Thyroid gland (tissue), 4 donors: Measurements from ENCODE around the gene DENND5B.

Source experiments
- POLR2A ChIP-seq, 2 donors: fragments of 450-650 bp; IDR thresholded peaks; one replicate each; pipeline ENCODE4 v1.6.1; 2017; ENCODE audit warnings: antibody characterized with exemption in 2 of 2, mild to moderate bottlenecking in 2 of 2, moderate library complexity in 1 of 2
- TF ChIP-seq, protein P1 (sequence below), 6 experiments: fragments of 200-600 bp in 3 of 6; fragments of 450-650 bp in 3 of 6; sonication (generic) in 3 of 6; IDR thresholded peaks; one replicate each; pipeline ENCODE4 v1.5.1; 2016 to 2019; ENCODE audit warnings: antibody characterized with exemption in 6 of 6, mild to moderate bottlenecking in 2 of 6, inconsistent platforms in 1 of 6, moderate library complexity in 1 of 6

DNA sequence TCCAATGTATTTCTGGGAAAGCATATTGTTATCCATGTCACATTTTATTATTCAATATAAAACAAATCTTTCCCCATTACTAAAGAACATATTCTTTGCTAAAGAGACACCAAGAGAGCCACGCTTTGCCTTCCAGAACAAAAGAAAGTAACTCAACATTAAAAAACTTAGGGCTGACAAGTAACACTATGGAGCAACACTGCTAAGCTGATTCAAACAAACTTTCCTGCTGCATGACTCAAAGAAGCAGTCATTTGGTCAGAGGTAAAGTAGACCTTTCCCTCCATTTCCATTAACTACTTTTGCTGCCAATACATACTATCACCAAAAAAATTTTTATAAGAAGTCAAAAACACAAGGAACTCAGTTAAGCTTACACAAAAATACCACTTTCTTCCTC lies 83.0 kb downstream of the DENND5B start:
- TF ChIP-seq, protein P1, sequence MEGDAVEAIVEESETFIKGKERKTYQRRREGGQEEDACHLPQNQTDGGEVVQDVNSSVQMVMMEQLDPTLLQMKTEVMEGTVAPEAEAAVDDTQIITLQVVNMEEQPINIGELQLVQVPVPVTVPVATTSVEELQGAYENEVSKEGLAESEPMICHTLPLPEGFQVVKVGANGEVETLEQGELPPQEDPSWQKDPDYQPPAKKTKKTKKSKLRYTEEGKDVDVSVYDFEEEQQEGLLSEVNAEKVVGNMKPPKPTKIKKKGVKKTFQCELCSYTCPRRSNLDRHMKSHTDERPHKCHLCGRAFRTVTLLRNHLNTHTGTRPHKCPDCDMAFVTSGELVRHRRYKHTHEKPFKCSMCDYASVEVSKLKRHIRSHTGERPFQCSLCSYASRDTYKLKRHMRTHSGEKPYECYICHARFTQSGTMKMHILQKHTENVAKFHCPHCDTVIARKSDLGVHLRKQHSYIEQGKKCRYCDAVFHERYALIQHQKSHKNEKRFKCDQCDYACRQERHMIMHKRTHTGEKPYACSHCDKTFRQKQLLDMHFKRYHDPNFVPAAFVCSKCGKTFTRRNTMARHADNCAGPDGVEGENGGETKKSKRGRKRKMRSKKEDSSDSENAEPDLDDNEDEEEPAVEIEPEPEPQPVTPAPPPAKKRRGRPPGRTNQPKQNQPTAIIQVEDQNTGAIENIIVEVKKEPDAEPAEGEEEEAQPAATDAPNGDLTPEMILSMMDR (IDR thresholded peaks at IDR 0.05) = no peak
- TF ChIP-seq POLR2A (IDR thresholded peaks at IDR 0.05) = no peak
